SH-SY5Y (cell line): ENCODE results near the gene TRNAU1AP.

Experiments
- GATA2 ChIP-seq: IDR thresholded peaks from 2 replicates; pipeline ENCODE4 v1.6.1; 2011; ENCODE audit warnings: mild to moderate bottlenecking, low read depth, low read length
- GATA3 ChIP-seq: IDR thresholded peaks from 2 replicates; pipeline ENCODE4 v1.6.1; 2011; ENCODE audit warnings: low read depth, mild to moderate bottlenecking, low read length, moderate library complexity

DNA sequence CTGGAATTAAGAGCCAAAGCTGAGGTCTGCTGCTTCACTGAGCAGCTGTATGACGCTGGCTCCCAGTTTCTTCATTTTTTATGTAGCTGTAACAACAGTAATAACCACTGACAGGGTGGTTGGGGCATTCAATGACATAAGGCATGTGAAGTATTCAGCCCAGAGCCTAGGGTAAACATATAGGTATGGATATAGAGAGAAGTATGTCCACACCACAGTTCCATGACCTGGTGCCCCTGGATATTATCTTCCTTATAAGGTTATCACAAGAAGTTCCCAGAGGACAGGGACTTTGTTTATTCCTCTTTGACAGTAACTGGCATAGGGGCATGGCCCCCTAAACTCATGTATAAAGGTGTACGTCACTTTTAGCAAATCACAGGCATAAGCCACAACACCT lies 53.9 kb downstream of the TRNAU1AP start:
- no peak for TF ChIP-seq GATA2
- TF ChIP-seq GATA3, result no peak
